ENCODE measurements around the gene COG8. TPM values are rescaled to one million over a fixed set of nuclear protein-coding genes. Genes with fewer than 3 reads are reported as not detected.

COG8 gene
- polyA plus RNA-seq, 1 experiment: 31.6 TPM

DNA sequence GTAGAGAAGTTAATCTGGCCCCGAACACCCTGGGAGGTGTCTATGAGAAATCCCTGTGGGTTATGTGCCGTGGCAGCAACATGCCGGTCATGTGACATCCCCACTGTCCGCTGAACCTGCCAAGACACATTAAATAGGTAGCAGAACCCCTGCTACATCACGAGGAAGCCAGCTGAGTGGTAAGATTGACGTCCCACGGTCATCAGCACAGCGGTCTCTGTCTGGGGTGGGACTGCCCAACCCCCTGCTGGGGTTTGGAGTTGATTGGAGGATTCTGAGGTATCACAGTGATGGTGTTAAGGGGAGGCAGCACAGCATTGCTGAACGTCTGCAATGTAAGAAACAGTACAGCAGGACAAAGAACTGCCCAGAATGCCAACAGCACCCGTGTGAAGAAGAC, 10.2 kb upstream of the COG8 start:
- H3K27me3 ChIP-seq (ENCODE audit: control insufficient read depth, insufficient read depth, low read length): no peaks in the 10 kb centered on the region
- ChIA-PET CTCF (no interaction called here), POLR2A (no interaction called here)
- no peaks in the 10 kb centered on the region for H3K36me3 ChIP-seq (ENCODE audit: control insufficient read depth, insufficient read depth, low read length)
- TF ChIP-seq, protein P1, sequence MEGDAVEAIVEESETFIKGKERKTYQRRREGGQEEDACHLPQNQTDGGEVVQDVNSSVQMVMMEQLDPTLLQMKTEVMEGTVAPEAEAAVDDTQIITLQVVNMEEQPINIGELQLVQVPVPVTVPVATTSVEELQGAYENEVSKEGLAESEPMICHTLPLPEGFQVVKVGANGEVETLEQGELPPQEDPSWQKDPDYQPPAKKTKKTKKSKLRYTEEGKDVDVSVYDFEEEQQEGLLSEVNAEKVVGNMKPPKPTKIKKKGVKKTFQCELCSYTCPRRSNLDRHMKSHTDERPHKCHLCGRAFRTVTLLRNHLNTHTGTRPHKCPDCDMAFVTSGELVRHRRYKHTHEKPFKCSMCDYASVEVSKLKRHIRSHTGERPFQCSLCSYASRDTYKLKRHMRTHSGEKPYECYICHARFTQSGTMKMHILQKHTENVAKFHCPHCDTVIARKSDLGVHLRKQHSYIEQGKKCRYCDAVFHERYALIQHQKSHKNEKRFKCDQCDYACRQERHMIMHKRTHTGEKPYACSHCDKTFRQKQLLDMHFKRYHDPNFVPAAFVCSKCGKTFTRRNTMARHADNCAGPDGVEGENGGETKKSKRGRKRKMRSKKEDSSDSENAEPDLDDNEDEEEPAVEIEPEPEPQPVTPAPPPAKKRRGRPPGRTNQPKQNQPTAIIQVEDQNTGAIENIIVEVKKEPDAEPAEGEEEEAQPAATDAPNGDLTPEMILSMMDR (IDR thresholded peaks at IDR 0.05; ENCODE audit: insufficient read depth, low read depth, low read length): no peak
- no peak for DNase-seq (ENCODE audit: low read depth)
- H3K4me3 ChIP-seq (ENCODE audit: low read depth, low read length): no peak overlapping the region

GRCh38 chr16:69348222-69348621, 8.9 kb upstream of the COG8 start:
- no peak overlapping the region for H3K4me3 ChIP-seq (ENCODE audit: low read depth, low read length)
- no peak for DNase-seq (ENCODE audit: low read depth)
- H3K36me3 ChIP-seq (ENCODE audit: control insufficient read depth, insufficient read depth, low read length): no peaks in the 10 kb centered on the region
- CTCF ChIA-PET: no interaction called here
- no peaks in the 10 kb centered on the region for H3K27me3 ChIP-seq (ENCODE audit: control insufficient read depth, insufficient read depth, low read length)
- TF ChIP-seq, protein P1 (IDR thresholded peaks at IDR 0.05; ENCODE audit: insufficient read depth, low read depth, low read length): no peak
- POLR2A ChIA-PET: no interaction called here

- no peak for DNase-seq (ENCODE audit: low read depth)
- H3K27me3 ChIP-seq (ENCODE audit: control insufficient read depth, insufficient read depth, low read length): no peaks in the 10 kb centered on the region
- H3K36me3 ChIP-seq (ENCODE audit: control insufficient read depth, insufficient read depth, low read length): no peaks in the 10 kb centered on the region
- ChIA-PET POLR2A (no interaction called here), CTCF (interaction anchor here (0.6 kb wide), 1 partner anchor 50 kb away, joined by 3 read pairs; no protein-coding TSS in a partner anchor)
- TF ChIP-seq, protein P1 (IDR thresholded peaks at IDR 0.05; ENCODE audit: insufficient read depth, low read depth, low read length): no peak
- no peak overlapping the region for H3K4me3 ChIP-seq (ENCODE audit: low read depth, low read length)
Measured at GRCh38 chr16:69346683-69347082, 7.3 kb upstream of the COG8 start.

DNA sequence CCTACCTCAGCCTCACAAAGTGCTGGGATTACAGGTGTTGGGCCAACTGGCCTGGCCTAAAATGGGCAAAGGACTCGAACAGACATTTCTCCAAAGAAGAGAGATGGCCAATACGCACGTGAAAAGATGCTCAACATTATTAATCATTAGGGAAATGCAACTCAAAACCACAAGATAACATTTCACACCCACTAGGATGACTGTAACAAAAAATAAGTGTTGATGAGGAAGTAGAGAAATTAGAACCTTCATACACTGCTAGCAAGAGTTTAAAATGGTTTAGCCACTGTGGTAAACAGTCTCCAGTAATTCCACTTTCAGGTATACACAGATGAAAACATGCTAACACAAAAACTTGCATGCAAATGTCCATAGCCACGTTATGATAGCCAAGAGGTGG, 6.6 kb upstream of the COG8 start:
- no peak for DNase-seq (ENCODE audit: low read depth)
- no peak overlapping the region for H3K4me3 ChIP-seq (ENCODE audit: low read depth, low read length)
- ChIA-PET POLR2A (no interaction called here), CTCF (no interaction called here)
- peaks cover 2% of the 10 kb centered on the region; the same call in 1 of the 2 replicates for H3K36me3 ChIP-seq (ENCODE audit: control insufficient read depth, insufficient read depth, low read length)
- TF ChIP-seq, protein P1 (IDR thresholded peaks at IDR 0.05; ENCODE audit: insufficient read depth, low read depth, low read length): no peak
- no peaks in the 10 kb centered on the region for H3K27me3 ChIP-seq (ENCODE audit: control insufficient read depth, insufficient read depth, low read length)

DNA sequence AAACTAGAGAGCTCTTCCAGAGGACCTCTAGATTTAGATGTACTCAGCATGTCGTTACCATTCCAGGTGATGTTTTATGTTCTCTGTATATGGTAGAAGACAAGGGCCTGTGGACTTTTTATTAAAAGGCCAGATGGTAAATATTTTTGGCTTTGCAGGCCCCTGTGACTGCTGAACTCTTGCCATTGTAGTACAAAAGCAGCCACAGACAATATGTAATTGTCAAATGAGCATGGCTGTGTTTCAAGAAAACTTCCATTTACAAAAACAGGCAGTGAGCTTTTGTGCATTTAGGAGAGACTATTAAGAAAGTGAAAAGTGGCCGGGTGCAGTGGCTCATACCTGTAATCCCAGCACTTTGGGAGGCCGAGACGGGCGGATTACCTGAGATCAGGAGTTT, 4.8 kb upstream of the COG8 start:
- ChIA-PET POLR2A (no interaction called here), CTCF (no interaction called here)
- H3K36me3 ChIP-seq (ENCODE audit: control insufficient read depth, insufficient read depth, low read length): peaks cover 2% of the 10 kb centered on the region; the same call in 1 of the 2 replicates
- H3K27me3 ChIP-seq (ENCODE audit: control insufficient read depth, insufficient read depth, low read length): no peaks in the 10 kb centered on the region
- no peak for DNase-seq (ENCODE audit: low read depth)
- TF ChIP-seq, protein P1 (IDR thresholded peaks at IDR 0.05; ENCODE audit: insufficient read depth, low read depth, low read length): no peak
- H3K4me3 ChIP-seq (ENCODE audit: low read depth, low read length): no peak overlapping the region
